HepG2 (cell line): Measurements from ENCODE around the gene CBX2. TPM values are rescaled to one million over a fixed set of nuclear protein-coding genes. Genes with fewer than 3 reads are reported as not detected.
A peak's percentile ranks its signal among the peaks of the same experiment; 100 is the strongest.

Experiments
- CREM ChIP-seq, 2 experiments: sonication (generic) in 1 of 2; formaldehyde crosslinking in 1 of 2; IDR thresholded peaks; 2 replicates each; pipeline versions ENCODE4 v1.4.0 to v1.6.1; 2016 to 2020; ENCODE audit warnings: antibody characterized with exemption in 1 of 2, mild to moderate bottlenecking in 1 of 2, missing genetic modification reagents in 1 of 2
- GLI4 ChIP-seq: sonication (generic); formaldehyde crosslinking; IDR thresholded peaks from 2 replicates; pipeline ENCODE4 v1.5.1; 2020; ENCODE audit warnings: missing genetic modification reagents, mild to moderate bottlenecking, moderate library complexity, borderline replicate concordance
- KDM1A ChIP-seq: IDR thresholded peaks from 2 replicates; pipeline ENCODE4 v1.6.1; 2016; ENCODE audit warnings: missing compliant biosample characterization
- PHF21A ChIP-seq: sonication (generic); formaldehyde crosslinking; IDR thresholded peaks from 2 replicates; pipeline ENCODE4 v1.5.0; 2020; ENCODE audit warnings: mild to moderate bottlenecking, missing genetic modification reagents
- XRCC5 ChIP-seq: fragments of 200-400 bp; formaldehyde crosslinking; optimal IDR thresholded peaks from 2 replicates; pipeline ENCODE3; 2017; ENCODE audit warnings: mild to moderate bottlenecking, low read length
- ZNF234 ChIP-seq: sonication (generic); formaldehyde crosslinking; conservative IDR thresholded peaks from 2 replicates; pipeline ENCODE4 v1.5.1; 2020; ENCODE audit warnings: mild to moderate bottlenecking, missing genetic modification reagents
- ZNF34 ChIP-seq: sonication (generic); formaldehyde crosslinking; IDR thresholded peaks from 2 replicates; pipeline ENCODE4 v1.4.0; 2020; ENCODE audit warnings: mild to moderate bottlenecking, missing genetic modification reagents, borderline replicate concordance
- polyA plus RNA-seq, 8 experiments: library from polyadenylated mRNA; depleted of rRNA in 3 of 8; stranded (reverse) in 7 of 8; unstranded in 1 of 8; fragments of >200 nt; fragmentation: Illumina TruSeq in 4 of 8; extraction: Trizol in 4 of 8; gene quantifications; 2 replicates each; pipeline versions ENCODE4 v1.2.1 to v1.2.3, GENCODE V29; 2011 to 2016; ENCODE audit warnings: low read depth in 4 of 8, missing spikeins in 1 of 8, mixed read lengths in 1 of 8; ENCODE audit not compliant: insufficient read depth in 1 of 8
- total RNA-seq, 5 experiments: library from RNA; depleted of rRNA; stranded (reverse); fragments of >200 nt; fragmentation: Illumina TruSeq; extraction: Trizol; gene quantifications; 2 replicates each; pipeline ENCODE4 v1.2.3, GENCODE V29; 2016; ENCODE audit warnings: low read depth in 1 of 5
- TF ChIP-seq, protein P1 (sequence below): sonication (generic); formaldehyde crosslinking; IDR thresholded peaks from 2 replicates; pipeline ENCODE4 v1.4.0; 2020; ENCODE audit warnings: missing genetic modification reagents
- TF ChIP-seq, protein P2 (sequence below): IDR thresholded peaks from 2 replicates; pipeline ENCODE4 v1.6.1; 2012; ENCODE audit warnings: low read depth, low read length, improper control_type of control experiment
- TF ChIP-seq, protein P3 (sequence below): sonication (generic); IDR thresholded peaks from 2 replicates; pipeline ENCODE4 v1.6.1; 2016; ENCODE audit warnings: low read depth, borderline replicate concordance
- TF ChIP-seq, protein P4 (sequence below): sonication (generic); formaldehyde crosslinking; IDR thresholded peaks from 2 replicates; pipeline ENCODE4 v1.5.0; 2020; ENCODE audit warnings: mild to moderate bottlenecking, missing genetic modification reagents
- TF ChIP-seq, protein P5 (sequence below): sonication (generic); formaldehyde crosslinking; IDR thresholded peaks from 2 replicates; pipeline ENCODE4 v1.4.0; 2020; ENCODE audit warnings: mild to moderate bottlenecking, low read depth, missing genetic modification reagents
- TF ChIP-seq, protein P6 (sequence below): sonication (generic); formaldehyde crosslinking; IDR thresholded peaks from 2 replicates; pipeline ENCODE4 v1.4.0; 2020; ENCODE audit warnings: missing genetic modification reagents
- TF ChIP-seq, protein P7 (sequence below): sonication (generic); formaldehyde crosslinking; IDR thresholded peaks from 2 replicates; pipeline ENCODE4 v1.4.0; 2020; ENCODE audit warnings: mild to moderate bottlenecking, missing genetic modification reagents

Gene CBX2
- total and polyA plus RNA-seq, 2 of the 13 experiments (the other 11 are each of a cell fraction or from before 2014, with no cell fraction given) = 14.5 to 31.1 TPM

DNA sequence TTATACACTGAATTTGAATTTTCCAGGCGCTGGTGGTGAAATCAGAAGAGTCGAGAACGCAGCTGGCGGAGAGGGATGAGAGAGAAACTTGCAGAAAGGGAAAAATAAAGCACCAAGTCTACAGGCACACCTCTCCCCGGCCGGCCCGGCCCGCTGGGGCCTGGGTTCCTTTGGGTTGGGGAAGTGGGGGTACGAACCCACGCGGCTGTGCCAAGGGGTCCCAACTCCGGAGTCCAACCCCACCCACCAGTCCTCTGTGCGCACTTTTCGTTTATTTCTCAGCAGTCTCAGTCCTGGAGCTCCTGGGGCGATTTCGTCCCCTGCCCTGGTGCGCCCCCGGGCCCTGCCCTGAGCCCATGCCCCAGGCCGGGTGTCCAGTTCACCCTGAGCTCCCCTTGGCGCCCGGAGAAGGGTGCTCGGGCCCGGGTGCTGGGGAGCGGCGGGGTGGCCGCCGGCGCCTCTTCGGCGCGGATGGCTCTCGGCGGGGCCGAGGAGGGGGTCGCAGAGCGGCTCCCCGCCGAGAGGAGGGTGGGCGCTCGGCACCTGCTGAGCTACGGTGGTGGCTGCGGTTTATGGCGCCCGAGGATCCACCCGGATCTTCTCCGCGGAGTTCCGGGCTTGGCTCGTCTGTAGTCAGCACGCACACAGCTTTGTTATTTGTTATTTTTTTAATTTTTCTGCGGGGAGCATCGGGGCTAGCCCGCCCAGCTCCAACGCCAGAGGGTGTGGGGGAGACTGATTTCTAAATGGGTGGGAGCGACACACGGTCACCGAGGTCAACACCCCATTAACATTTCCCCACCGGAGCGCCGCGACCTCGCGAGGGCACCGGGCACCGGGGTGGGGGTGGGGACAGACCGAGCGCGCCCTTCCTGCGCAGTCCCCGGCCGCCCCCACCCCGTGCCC, 34.7 kb downstream of the CBX2 start (continued):
- TF ChIP-seq, protein P1, sequence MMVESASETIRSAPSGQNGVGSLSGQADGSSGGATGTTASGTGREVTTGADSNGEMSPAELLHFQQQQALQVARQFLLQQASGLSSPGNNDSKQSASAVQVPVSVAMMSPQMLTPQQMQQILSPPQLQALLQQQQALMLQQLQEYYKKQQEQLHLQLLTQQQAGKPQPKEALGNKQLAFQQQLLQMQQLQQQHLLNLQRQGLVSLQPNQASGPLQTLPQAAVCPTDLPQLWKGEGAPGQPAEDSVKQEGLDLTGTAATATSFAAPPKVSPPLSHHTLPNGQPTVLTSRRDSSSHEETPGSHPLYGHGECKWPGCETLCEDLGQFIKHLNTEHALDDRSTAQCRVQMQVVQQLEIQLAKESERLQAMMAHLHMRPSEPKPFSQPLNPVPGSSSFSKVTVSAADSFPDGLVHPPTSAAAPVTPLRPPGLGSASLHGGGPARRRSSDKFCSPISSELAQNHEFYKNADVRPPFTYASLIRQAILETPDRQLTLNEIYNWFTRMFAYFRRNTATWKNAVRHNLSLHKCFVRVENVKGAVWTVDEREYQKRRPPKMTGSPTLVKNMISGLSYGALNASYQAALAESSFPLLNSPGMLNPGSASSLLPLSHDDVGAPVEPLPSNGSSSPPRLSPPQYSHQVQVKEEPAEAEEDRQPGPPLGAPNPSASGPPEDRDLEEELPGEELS (CRISPR knock-in tag) = 0 out of 2 replicates have a peak, but pooled peaks have one; percentile 25
- TF ChIP-seq PHF21A (0 out of 2 replicates have a peak, but pooled peaks have one; percentile 39), GLI4 (CRISPR knock-in tag) (no peak), XRCC5 (no peak), ZNF34 (CRISPR knock-in tag) (no peak), CREM (IDR thresholded peaks at IDR 0.05) (no peak), CREM (CRISPR knock-in tag; IDR thresholded peaks at IDR 0.05) (no peak), ZNF234 (CRISPR knock-in tag) (no peak), KDM1A (CRISPR knock-in tag) (no peak)
- TF ChIP-seq, protein P2, sequence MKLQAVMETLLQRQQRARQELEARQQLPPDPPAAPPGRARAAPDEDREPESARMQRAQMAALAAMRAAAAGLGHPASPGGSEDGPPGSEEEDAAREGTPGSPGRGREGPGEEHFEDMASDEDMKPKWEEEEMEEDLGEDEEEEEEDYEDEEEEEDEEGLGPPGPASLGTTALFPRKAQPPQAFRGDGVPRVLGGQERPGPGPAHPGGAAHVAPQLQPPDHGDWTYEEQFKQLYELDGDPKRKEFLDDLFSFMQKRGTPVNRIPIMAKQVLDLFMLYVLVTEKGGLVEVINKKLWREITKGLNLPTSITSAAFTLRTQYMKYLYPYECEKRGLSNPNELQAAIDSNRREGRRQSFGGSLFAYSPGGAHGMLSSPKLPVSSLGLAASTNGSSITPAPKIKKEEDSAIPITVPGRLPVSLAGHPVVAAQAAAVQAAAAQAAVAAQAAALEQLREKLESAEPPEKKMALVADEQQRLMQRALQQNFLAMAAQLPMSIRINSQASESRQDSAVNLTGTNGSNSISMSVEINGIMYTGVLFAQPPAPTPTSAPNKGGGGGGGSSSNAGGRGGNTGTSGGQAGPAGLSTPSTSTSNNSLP = no peak
- TF ChIP-seq, protein P3, sequence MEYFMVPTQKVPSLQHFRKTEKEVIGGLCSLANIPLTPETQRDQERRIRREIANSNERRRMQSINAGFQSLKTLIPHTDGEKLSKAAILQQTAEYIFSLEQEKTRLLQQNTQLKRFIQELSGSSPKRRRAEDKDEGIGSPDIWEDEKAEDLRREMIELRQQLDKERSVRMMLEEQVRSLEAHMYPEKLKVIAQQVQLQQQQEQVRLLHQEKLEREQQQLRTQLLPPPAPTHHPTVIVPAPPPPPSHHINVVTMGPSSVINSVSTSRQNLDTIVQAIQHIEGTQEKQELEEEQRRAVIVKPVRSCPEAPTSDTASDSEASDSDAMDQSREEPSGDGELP = no peak
- TF ChIP-seq, protein P4, sequence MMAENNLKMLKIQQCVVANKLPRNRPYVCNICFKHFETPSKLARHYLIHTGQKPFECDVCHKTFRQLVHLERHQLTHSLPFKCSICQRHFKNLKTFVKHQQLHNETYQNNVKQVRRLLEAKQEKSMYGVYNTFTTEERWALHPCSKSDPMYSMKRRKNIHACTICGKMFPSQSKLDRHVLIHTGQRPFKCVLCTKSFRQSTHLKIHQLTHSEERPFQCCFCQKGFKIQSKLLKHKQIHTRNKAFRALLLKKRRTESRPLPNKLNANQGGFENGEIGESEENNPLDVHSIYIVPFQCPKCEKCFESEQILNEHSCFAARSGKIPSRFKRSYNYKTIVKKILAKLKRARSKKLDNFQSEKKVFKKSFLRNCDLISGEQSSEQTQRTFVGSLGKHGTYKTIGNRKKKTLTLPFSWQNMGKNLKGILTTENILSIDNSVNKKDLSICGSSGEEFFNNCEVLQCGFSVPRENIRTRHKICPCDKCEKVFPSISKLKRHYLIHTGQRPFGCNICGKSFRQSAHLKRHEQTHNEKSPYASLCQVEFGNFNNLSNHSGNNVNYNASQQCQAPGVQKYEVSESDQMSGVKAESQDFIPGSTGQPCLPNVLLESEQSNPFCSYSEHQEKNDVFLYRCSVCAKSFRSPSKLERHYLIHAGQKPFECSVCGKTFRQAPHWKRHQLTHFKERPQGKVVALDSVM = no peak
- TF ChIP-seq, protein P5, sequence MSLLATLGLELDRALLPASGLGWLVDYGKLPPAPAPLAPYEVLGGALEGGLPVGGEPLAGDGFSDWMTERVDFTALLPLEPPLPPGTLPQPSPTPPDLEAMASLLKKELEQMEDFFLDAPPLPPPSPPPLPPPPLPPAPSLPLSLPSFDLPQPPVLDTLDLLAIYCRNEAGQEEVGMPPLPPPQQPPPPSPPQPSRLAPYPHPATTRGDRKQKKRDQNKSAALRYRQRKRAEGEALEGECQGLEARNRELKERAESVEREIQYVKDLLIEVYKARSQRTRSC = no peak
- TF ChIP-seq, protein P6, sequence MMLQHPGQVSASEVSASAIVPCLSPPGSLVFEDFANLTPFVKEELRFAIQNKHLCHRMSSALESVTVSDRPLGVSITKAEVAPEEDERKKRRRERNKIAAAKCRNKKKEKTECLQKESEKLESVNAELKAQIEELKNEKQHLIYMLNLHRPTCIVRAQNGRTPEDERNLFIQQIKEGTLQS (CRISPR knock-in tag) = no peak
- TF ChIP-seq, protein P7, sequence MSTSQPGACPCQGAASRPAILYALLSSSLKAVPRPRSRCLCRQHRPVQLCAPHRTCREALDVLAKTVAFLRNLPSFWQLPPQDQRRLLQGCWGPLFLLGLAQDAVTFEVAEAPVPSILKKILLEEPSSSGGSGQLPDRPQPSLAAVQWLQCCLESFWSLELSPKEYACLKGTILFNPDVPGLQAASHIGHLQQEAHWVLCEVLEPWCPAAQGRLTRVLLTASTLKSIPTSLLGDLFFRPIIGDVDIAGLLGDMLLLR (CRISPR knock-in tag) = no peak
